HFF-Myc (cell line): Measurements from ENCODE around the gene RHOT1.

ENCODE experiments used
- DNase-seq: peaks from one replicate; pipeline ENCODE4 v3.0.0-alpha.2; 2011; ENCODE audit warnings: low read depth; ENCODE audit errors: extremely low read depth
- H3K4me3 ChIP-seq: replicated peaks from 2 replicates; pipeline ENCODE4 v1.5.1; 2011; ENCODE audit warnings: low read depth, mild to moderate bottlenecking, control low read depth, low read length
- CTCF ChIP-seq: IDR thresholded peaks from 2 replicates; pipeline ENCODE4 v1.5.1; 2012; ENCODE audit warnings: mild to moderate bottlenecking, low read depth, low read length, control low read depth; ENCODE audit errors: missing control alignments

The RHOT1 gene

DNA sequence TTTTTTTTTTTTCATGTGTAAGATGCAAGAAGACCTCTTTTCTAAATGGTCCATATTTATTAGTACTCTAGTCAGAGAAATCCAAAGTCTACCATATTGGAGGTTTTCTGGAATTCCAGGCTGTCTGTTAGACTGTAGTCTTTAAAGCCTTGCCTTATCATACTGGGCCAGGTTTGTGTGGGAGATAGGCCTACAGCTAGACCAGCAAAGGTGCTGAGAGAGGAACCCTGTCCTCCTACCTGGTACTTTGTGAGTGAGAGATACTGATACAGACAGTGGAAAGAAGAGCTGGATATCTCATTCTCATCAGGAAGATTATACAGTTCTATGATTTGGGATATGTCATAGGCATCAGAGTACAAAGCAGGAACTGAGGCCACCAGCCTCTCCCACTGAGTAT is 8.1 kb downstream of the RHOT1 start:
- no peak overlapping the region for H3K4me3 ChIP-seq
- no peak for DNase-seq
- no peak for TF ChIP-seq CTCF

DNA sequence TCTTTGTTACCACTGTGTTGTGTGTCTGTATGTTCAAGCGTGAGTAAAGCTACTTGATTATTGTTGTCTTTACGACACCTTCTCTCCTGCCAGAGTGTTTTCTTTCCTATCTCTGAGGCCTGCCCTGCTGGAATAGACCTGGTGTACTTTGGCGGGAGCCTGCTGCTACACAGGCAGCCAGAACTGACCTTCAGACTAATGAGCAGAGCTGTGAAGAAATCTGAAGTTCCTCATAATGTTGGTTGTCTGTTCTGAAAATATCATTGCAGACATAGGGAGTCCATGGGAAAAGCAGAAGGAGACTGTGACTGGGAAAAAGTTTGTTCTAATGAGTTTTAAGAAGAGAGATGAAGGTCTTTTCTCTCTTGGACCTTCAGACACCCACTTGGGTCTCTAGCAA is 9.8 kb downstream of the RHOT1 start:
- H3K4me3 ChIP-seq: no peak overlapping the region
- TF ChIP-seq CTCF: no peak
- DNase-seq: no peak

DNA sequence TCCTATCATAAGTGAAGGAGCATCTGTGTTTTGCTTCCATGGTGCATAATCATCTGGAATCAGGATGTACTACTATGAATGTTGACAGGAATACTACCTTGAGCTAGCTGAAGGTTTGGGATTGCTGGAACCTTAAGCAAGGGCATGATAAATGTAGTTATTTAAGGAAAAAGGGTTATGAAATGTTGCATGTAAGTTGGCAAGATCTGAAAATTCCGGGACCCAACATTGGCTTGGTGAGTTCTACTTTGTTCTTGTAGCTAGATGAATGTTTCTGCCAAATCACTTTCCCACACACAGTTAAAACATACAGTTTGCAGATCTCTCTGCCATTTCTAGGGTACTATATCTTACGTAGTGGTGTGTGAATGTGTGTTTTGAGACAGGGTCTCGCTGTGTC is 13.6 kb downstream of the RHOT1 start:
- TF ChIP-seq CTCF: no peak
- H3K4me3 ChIP-seq: no peak overlapping the region
- no peak for DNase-seq

DNA sequence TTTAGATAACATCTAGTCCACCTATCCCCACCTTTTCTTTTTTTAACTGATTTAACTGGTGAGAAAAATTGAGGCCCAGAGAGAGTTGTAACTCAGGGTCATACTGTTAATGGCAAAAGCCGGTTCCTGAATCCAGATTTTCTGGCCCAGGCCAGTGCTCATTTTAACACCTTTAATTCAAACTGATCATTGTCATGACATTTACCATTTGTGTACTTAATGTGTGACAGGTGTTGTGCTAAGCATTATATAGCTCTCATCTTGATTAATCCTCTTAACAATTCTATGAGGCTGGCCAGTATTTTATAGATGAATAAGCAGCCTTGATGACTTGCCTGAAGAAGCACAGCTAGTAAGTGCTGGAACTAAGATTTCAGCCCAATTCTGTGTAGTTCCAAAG is 14.4 kb downstream of the RHOT1 start:
- no peak for DNase-seq
- no peak for TF ChIP-seq CTCF
- no peak overlapping the region for H3K4me3 ChIP-seq

DNA sequence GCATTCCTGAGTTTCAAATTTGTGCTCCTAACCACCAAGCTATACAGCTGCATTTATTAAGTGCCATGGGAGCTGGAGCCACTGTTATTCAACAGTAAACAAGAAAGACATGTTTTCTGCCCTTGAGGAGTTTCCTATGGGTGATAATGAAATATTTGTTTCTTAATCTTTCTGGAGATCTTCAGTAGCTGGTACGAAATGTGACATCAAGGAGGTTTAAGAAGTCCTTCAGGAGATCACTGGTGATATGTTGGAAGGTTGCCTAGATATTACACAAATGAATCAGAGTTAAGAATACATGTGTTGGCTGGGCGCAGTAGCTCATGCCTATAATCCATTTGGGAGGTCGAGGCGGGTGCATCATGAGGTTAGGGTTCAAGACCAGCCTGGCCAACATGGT is 14.9 kb downstream of the RHOT1 start:
- no peak for TF ChIP-seq CTCF
- no peak for DNase-seq
- no peak overlapping the region for H3K4me3 ChIP-seq

- no peak for TF ChIP-seq CTCF
- DNase-seq: no peak
- no peak overlapping the region for H3K4me3 ChIP-seq
Observed at GRCh38 chr17:32158870-32159585, 16.7 kb downstream of the RHOT1 start.
